Kidney capillary endothelial cell (primary cell): Measurements from ENCODE around the gene GSTM4.
"Not testable (repeated sequence)": the region's sequence is repeated elsewhere in the genome, so short reads cannot be mapped to it uniquely, and the experiment has no call there.

ENCODE experiments used
- DNase-seq: peaks from one replicate; pipeline ENCODE4 v3.0.0-alpha.2; 2018; ENCODE audit warnings: low spot score

GSTM4 gene

DNA sequence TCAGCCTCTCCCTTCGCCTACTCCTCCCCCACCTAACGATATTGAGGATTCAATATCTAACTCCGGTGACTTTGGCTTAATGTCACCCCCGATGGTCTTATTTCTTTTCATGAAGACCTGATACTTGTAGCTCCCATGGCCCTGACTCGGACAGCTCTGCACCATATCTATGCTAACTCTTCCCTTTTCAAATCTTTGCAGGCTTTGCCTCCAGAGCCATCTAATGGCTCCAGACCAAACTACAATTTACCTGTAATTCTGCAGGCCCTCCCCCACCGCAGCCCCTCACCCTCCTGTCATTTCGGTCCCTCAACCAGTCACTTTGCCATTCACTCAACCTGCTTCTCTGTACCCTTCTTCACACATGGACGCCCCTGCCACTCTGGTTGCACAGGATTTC, 48.3 kb downstream of the GSTM4 start:
- no peak for DNase-seq

DNA sequence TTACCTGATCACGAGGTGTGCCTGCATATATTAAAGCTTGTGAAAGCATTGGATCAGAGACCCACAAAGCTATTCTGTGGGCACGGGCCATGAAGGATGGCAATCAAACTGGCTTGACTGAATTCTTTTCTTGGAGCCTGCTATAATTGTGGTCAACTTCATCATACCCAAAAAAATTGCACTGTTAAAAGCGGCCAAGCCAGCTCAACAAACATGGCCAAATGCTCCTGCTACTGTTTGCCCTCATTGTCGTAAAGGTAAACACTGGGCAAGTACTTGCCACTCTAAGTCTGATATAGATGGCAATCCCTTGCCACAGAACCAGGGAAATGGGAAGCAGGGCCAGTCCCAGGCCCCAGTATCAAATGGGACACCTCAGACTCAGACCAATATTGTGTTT, 49.5 kb downstream of the GSTM4 start:
- DNase-seq, result no peak

DNA sequence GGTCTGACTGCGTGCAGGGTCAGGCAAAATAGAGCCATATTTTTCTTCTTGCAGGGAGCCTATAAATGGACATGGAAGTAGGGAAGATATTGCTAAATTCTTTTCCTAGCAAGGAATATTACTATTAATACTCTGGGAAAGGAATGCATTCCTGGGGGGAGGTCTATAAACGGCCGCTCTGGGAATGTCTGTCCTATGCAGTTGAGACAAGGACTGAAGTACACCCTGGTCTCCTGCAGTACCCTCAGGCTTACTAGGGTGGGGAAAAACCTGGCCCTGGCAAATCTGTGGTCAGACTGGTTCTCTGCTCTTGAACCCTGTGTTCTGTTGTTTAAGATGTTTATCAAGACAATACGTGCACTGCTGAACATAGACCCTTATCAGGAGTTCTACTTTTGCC, 53.0 kb downstream of the GSTM4 start:
- DNase-seq, result not testable (repeated sequence)

DNA sequence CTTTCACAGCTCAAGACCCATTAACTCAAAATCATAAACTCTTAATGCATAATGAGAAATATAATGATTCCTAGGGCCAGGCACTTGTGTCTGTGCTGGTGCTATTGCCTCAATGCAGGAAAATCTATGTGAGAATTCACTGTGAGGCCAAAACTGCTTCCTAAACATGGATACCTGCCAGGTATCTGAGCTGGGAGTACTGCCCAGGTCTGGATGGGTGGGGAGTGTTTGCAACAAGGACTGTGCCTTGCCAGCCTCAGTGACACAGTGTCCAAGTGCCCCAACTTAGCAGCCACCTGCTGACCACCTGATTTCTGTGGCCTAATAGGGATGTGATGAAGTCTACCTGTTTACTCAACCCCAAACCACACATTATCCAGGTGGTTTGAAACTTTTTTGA, 53.9 kb downstream of the GSTM4 start:
- DNase-seq, result not testable (repeated sequence)
